ENCODE results near the gene APLP2. TPM values are rescaled to one million over a fixed set of nuclear protein-coding genes. Genes with fewer than 3 reads are reported as not detected.
A peak's percentile ranks its signal among the peaks of the same experiment; 100 is the strongest.

APLP2 gene
- total and polyA plus RNA-seq, 9 of the 15 experiments (the other 6 are each of a cell fraction or from before 2014, with no cell fraction given) = 17.4 to 164 (median 118) TPM

GRCh38 chr11:130095326-130095725, 25.6 kb downstream of the APLP2 start:
- BruUV-seq (replicated peaks) = no TSS peak
- POLR2A ChIA-PET = interaction anchor here (0.6 to 2.2 kb wide), 6 partner anchors 9 to 92 kb away, joined by 3 to 12 read pairs (median 4); partner anchors contain the start of genes APLP2 and PRDM10
- Histone ChIP-seq H4K20me1 (replicated peaks; ENCODE audit: control insufficient read depth, insufficient read depth, low read length) (peaks cover 17% of the 10 kb centered on the region), H3K9me3 (replicated peaks; ENCODE audit: control insufficient read depth, insufficient read depth, low read depth, low read length) (no peaks in the 10 kb centered on the region), H3K4me2 (ENCODE audit: insufficient read depth, low read length) (peak overlapping the region; percentile 22; the same call in 1 of the 2 replicates), H2AFZ (ENCODE audit: low read depth, low read length) (no peak overlapping the region), H3K9me1 (ENCODE audit: control insufficient read depth, insufficient read depth, low read length) (peaks cover 3% of the 10 kb centered on the region), H3K4me3 (no peak overlapping the region), H3K9ac (ENCODE audit: insufficient read depth in 1 of 2, low read depth in 2 of 2, low read length in 2 of 2) (no peak overlapping the region), H3K79me2 (ENCODE audit: control insufficient read depth, insufficient read depth, low read length) (peaks cover 66% of the 10 kb centered on the region), H3K27ac (ENCODE audit: extremely low read depth, low read depth, low read length) (no peak overlapping the region), H3K4me1 (replicated peaks in 1 of 2; ENCODE audit: control insufficient read depth in 2 of 2, insufficient read depth in 2 of 2, low read length in 2 of 2) (peaks cover 9 to 29% of the 10 kb centered on the region in 2 experiments; a peak in 4 of 5 replicates), H3K27me3 (ENCODE audit: control insufficient read depth in 2 of 2, insufficient read depth in 2 of 2, low read length in 2 of 2) (no peaks in the 10 kb centered on the region), H3K36me3 (ENCODE audit: control insufficient read depth, insufficient read depth, low read length) (no peaks in the 10 kb centered on the region; the same call in 2 of the 3 replicates)
- FAIRE-seq (peak; percentile 64), ATAC-seq (peak; percentile 83), DNase-seq (ENCODE audit: extremely low read depth in 1 of 4, low spot score in 3 of 4) (peak in 3 of 4 experiments; percentile 36 to 59 (median 49))
- intact Hi-C loops (cut with micrococcal nuclease) (loop anchor here (2.0 kb wide), 1 partner anchor 19 kb away; no protein-coding TSS in a partner anchor), in situ Hi-C loops (cut with MboI) (no loop called here)
- 0% methylated on average over 1 of the region's 1 CpG for WGBS (ENCODE audit: insufficient coverage, low coverage, missing lambda C conversion rate)
- CTCF ChIA-PET (ENCODE audit: low intra/inter-chr PET ratio) = no interaction called here
- TF ChIP-seq NCOR1 (IDR thresholded peaks at IDR 0.05) (peak; percentile 71), SPI1 (IDR thresholded peaks at IDR 0.05; ENCODE audit: borderline replicate concordance, low read depth, low read length) (no peak), FOXK2 (conservative IDR thresholded peaks at IDR 0.05 in 1 of 2, IDR thresholded peaks at IDR 0.05 in 1 of 2; ENCODE audit: low read depth in 2 of 2) (no peak), TRIM24 (IDR thresholded peaks at IDR 0.05) (peak in 1 of 2 experiments; percentile 32; a peak in 1 of 4 replicates), TAL1 (IDR thresholded peaks at IDR 0.05) (peak; percentile 87), THAP7 (CRISPR knock-in tag; IDR thresholded peaks at IDR 0.05) (no peak), CBX8 (IDR thresholded peaks at IDR 0.05; ENCODE audit: borderline replicate concordance, extremely low read depth, low read depth, low read length, poor library complexity, severe bottlenecking) (no peak), CBFA2T2 (conservative IDR thresholded peaks at IDR 0.05) (peak; percentile 71), DPF2 (IDR thresholded peaks at IDR 0.05) (peak; percentile 43; the same call in 1 of the 2 replicates), CBFA2T3 (IDR thresholded peaks at IDR 0.05) (peak; percentile 85), NR0B1 (IDR thresholded peaks at IDR 0.05; ENCODE audit: partially characterized antibody) (no peak), ARID3A (IDR thresholded peaks at IDR 0.05; ENCODE audit: borderline replicate concordance, low read depth, low read length) (0 out of 2 replicates have a peak, but pooled peaks have one; percentile 19), POLR2AphosphoS5 (IDR thresholded peaks at IDR 0.05; ENCODE audit: control insufficient read depth, insufficient read depth, low read depth, low read length) (0 out of 2 replicates have a peak, but pooled peaks have one; percentile 18), ZBTB5 (IDR thresholded peaks at IDR 0.05) (no peak), ZNF282 (CRISPR knock-in tag; IDR thresholded peaks at IDR 0.05) (no peak), SMARCA4 (IDR thresholded peaks at IDR 0.05) (peak; percentile 52; the same call in 1 of the 2 replicates), ZNF589 (CRISPR knock-in tag; IDR thresholded peaks at IDR 0.05; ENCODE audit: low read depth) (no peak)
